OCI-LY7 (cell line): ENCODE results near the gene FADS3. TPM values are rescaled to one million over a fixed set of nuclear protein-coding genes. Genes with fewer than 3 reads are reported as not detected.

Experiments
- Bru-seq: library from RNA; stranded (reverse); fragments of 400-500 nt; gene quantifications from one replicate; lab custom pipeline; 2021; lab: Mats Ljungman, UMichigan
- BruChase-seq, 2 experiments: library from RNA; stranded (reverse); fragments of 400-500 nt; gene quantifications; one replicate each; lab custom pipeline; 2021; lab: Mats Ljungman, UMichigan
- BruUV-seq: library from RNA; stranded (reverse); fragments of 400-500 nt; replicated peaks from 2 replicates; lab custom pipeline; 2021; lab: Mats Ljungman, UMichigan
- CTCF ChIA-PET: fragments of 300-600 bp; sonication (Branson Sonifier 250); formaldehyde crosslinking; loops from one replicate; lab custom pipeline; 2022; ENCODE audit warnings: antibody characterized with exemption; ENCODE audit not compliant: unreplicated experiment; lab: Charles Lee
- POLR2A ChIA-PET: fragments of 300-600 bp; sonication (Branson Sonifier 250); formaldehyde crosslinking; loops from one replicate; lab custom pipeline; 2022; ENCODE audit warnings: antibody characterized with exemption; lab: Charles Lee
- DNase-seq: peaks from one replicate; pipeline ENCODE4 v3.0.0-alpha.2; 2015; ENCODE audit warnings: low spot score
- H2AFZ ChIP-seq: fragments of 200-600 bp; sonication (generic), shearing (Covaris generic); 2 replicates; pipeline ENCODE4 v1.6.1; 2014; ENCODE audit warnings: mild to moderate bottlenecking, antibody characterized with exemption, low read length, moderate library complexity
- H3K27ac ChIP-seq: fragments of 200-600 bp; sonication (generic); 2 replicates; pipeline ENCODE4 v1.5.1; 2014; ENCODE audit warnings: mixed run types, low read depth, mild to moderate bottlenecking, moderate library complexity, low read length, inconsistent platforms; ENCODE audit not compliant: poor library complexity, severe bottlenecking
- H3K36me3 ChIP-seq: fragments of 200-600 bp; sonication (generic); 2 replicates; pipeline ENCODE4 v1.6.1; 2014; ENCODE audit warnings: mild to moderate bottlenecking, antibody characterized with exemption, low read length, moderate library complexity, mixed read lengths; ENCODE audit not compliant: insufficient read depth
- H3K4me1 ChIP-seq: fragments of 200-600 bp; sonication (generic); 2 replicates; pipeline ENCODE4 v1.5.1; 2014; ENCODE audit warnings: mild to moderate bottlenecking, low read length; ENCODE audit not compliant: insufficient read depth, poor library complexity, severe bottlenecking
- H3K4me2 ChIP-seq: fragments of 200-600 bp; sonication (generic); 2 replicates; pipeline ENCODE4 v1.6.1; 2014; ENCODE audit warnings: mild to moderate bottlenecking, low read length
- H3K4me3 ChIP-seq: fragments of 200-600 bp; sonication (generic); 2 replicates; pipeline ENCODE4 v1.5.1; 2014; ENCODE audit warnings: mild to moderate bottlenecking, low read depth, low read length; ENCODE audit not compliant: poor library complexity, severe bottlenecking
- H3K79me2 ChIP-seq: fragments of 200-600 bp; sonication (generic); 2 replicates; pipeline ENCODE4 v1.6.1; 2016; ENCODE audit warnings: low read depth, mild to moderate bottlenecking, low read length, moderate library complexity, mixed read lengths; ENCODE audit not compliant: insufficient read depth
- H3K9me2 ChIP-seq: fragments of 200-600 bp; sonication (generic); 2 replicates; pipeline ENCODE4 v1.6.1; 2016; ENCODE audit warnings: mild to moderate bottlenecking, low read length, mixed read lengths; ENCODE audit not compliant: insufficient read depth
- H3K9me3 ChIP-seq: fragments of 200-600 bp; sonication (generic); 2 replicates; pipeline ENCODE4 v1.6.1; 2014; ENCODE audit warnings: mild to moderate bottlenecking, mixed run types, low read length, mixed read lengths
- H4K20me1 ChIP-seq: fragments of 200-600 bp; sonication (generic); 2 replicates; pipeline ENCODE4 v1.6.1; 2014; ENCODE audit warnings: mild to moderate bottlenecking, antibody characterized with exemption, low read length, moderate library complexity, mixed read lengths; ENCODE audit not compliant: insufficient read depth
- EZH2phosphoT487 ChIP-seq: fragments of 200-600 bp; sonication (generic); IDR thresholded peaks from 2 replicates; pipeline ENCODE4 v1.6.1; 2018; ENCODE audit warnings: low read depth, borderline replicate concordance, mild to moderate bottlenecking, mixed run types, antibody characterized with exemption, low read length, moderate library complexity, mixed read lengths
- intact Hi-C: fragments of 100-400 bp; cut with micrococcal nuclease; formaldehyde crosslinking; loops from one replicate; pipeline ENCODE4 v1.10.0; 2022; ENCODE audit not compliant: unreplicated experiment
- long read RNA-seq: library from polyadenylated mRNA; stranded (forward); transcript quantifications from one replicate; pipeline ENCODE4 v2.0.0, GENCODE V29; 2022
- total RNA-seq, 2 experiments: library from RNA; depleted of rRNA in 1 of 2; stranded (reverse); fragments of >200 nt in 1 of 2; shearing (Covaris generic) in 1 of 2; gene quantifications; 2 replicates each; pipeline ENCODE4 v1.2.3, GENCODE V29; 2014 to 2022
- TF ChIP-seq, protein P1 (sequence below): fragments of 200-600 bp; sonication (generic); conservative IDR thresholded peaks from 2 replicates; pipeline ENCODE4 v1.5.1; 2014; ENCODE audit warnings: mild to moderate bottlenecking, antibody characterized with exemption, low read length, moderate library complexity, mixed read lengths

FADS3 gene, protein sequence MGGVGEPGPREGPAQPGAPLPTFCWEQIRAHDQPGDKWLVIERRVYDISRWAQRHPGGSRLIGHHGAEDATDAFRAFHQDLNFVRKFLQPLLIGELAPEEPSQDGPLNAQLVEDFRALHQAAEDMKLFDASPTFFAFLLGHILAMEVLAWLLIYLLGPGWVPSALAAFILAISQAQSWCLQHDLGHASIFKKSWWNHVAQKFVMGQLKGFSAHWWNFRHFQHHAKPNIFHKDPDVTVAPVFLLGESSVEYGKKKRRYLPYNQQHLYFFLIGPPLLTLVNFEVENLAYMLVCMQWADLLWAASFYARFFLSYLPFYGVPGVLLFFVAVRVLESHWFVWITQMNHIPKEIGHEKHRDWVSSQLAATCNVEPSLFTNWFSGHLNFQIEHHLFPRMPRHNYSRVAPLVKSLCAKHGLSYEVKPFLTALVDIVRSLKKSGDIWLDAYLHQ
- total RNA-seq (2014; rRNA removed; shearing (Covaris generic)) (168 and 191 TPM in 2 replicates), total RNA-seq (2022) (103 and 143 TPM in 2 replicates), Bru-seq, nascent RNA (percentile 53 among the genes with signal in this experiment), BruChase-seq, experiment 1, labeled RNA remaining after a 6-hour chase (percentile 66 among the genes with signal in this experiment), BruChase-seq, experiment 2, labeled RNA remaining after a 2-hour chase (percentile 60 among the genes with signal in this experiment)
- long read RNA-seq, full-length matches to known transcripts = 48 of 323 reads
- long read RNA-seq, partial matches to known transcripts = 69 of 323 reads
- long read RNA-seq, other reads (novel, unspliced or antisense) = 206 of 323 reads

DNA sequence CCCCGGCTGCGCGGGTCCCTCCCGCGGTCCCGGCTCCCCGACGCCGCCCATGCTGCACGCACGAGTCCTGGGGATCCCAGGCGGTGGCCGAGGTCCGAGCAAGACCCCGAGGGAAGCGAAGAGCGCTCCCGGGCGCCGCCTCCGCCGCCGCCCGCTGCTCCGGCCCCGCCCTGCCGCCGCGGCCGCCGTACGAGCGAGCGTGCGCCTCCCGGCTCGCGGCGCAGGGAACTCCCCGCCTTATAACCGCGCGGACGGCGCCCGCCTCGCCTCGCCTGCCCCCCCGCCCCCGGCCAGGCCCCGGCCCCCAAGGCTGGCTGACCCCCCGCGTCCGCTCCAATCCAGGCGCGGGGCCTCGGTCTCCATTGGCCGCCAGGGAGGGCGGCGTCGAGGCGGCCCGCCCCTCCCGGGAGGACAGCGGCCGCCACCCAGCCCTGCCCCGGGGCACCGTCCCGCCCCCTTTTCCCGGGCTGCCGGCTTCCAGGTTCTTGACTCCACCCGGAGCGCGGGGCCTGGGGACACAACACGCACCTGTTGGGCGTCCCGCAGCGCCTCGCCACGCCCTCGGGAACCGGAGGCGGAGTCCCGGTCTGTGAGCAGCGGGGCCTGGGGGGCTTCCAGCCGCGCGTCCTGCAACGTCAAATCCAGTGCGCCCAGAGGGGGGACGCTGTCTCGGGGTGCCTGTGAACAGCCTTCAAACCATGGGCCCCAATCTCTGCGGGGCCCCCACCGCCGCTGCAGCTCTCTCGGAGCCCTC lies at the start of gene FADS3:
TSS of gene FADS3 (minus strand) at position 215 of the 754 bp plus-strand sequence. CDS start at position 51, 164 bp downstream.
- ChIA-PET CTCF (interaction anchor here (1.3 kb wide), 1 partner anchor 10 kb away, joined by 3 read pairs; no protein-coding TSS in a partner anchor), POLR2A (interaction anchor here (2.2 kb wide), 1 partner anchor 10 kb away, joined by 10 read pairs; no protein-coding TSS in a partner anchor)
- H2AFZ ChIP-seq = peak within 1 kb of the TSS; percentile 84
- no peak for TF ChIP-seq EZH2phosphoT487
- TF ChIP-seq, protein P1, sequence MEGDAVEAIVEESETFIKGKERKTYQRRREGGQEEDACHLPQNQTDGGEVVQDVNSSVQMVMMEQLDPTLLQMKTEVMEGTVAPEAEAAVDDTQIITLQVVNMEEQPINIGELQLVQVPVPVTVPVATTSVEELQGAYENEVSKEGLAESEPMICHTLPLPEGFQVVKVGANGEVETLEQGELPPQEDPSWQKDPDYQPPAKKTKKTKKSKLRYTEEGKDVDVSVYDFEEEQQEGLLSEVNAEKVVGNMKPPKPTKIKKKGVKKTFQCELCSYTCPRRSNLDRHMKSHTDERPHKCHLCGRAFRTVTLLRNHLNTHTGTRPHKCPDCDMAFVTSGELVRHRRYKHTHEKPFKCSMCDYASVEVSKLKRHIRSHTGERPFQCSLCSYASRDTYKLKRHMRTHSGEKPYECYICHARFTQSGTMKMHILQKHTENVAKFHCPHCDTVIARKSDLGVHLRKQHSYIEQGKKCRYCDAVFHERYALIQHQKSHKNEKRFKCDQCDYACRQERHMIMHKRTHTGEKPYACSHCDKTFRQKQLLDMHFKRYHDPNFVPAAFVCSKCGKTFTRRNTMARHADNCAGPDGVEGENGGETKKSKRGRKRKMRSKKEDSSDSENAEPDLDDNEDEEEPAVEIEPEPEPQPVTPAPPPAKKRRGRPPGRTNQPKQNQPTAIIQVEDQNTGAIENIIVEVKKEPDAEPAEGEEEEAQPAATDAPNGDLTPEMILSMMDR = peak; percentile 42; the same call in 1 of the 2 replicates
- H3K9me3 ChIP-seq = no peaks in the 10 kb centered on the region
- DNase-seq = peak; percentile 88
- intact Hi-C loops = loop anchor here (1.0 kb wide), 2 partner anchors 11 to 20 kb away; no protein-coding TSS in a partner anchor
- no peaks in the 10 kb centered on the region for H4K20me1 ChIP-seq
- no TSS peak for BruUV-seq
- no peaks in the 10 kb centered on the region; the same call in 1 of the 2 replicates for H3K36me3 ChIP-seq
- peak within 1 kb of the TSS; percentile 93 for H3K4me3 ChIP-seq
- H3K79me2 ChIP-seq = no peaks in the 10 kb centered on the region
- H3K4me1 ChIP-seq = peaks cover 30% of the 10 kb centered on the region
- peak within 1 kb of the TSS; percentile 78 for H3K4me2 ChIP-seq
- H3K9me2 ChIP-seq = no peaks in the 10 kb centered on the region
- H3K27ac ChIP-seq = peak within 1 kb of the TSS; percentile 77

DNA sequence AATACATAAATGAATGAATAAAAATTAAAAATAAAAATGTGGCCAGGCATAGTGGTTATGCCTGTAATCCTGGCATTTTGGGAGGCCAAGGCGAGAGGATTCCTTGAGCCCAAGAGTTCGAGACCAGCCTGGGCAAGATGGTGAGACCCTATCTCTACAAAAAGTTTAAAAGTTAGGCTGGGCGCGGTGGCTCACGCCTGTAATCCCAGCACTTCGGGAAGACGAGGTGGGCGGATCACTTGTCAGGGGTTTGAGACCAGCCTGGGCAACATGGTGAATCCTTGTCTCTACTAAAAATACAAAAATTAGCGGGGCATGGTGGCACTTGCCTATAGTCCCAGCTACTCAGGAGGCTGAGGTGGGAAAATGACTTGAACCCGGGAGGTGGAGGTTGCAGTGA lies 49.1 kb upstream of the FADS3 start:
- Histone ChIP-seq H3K9me2 (no peaks in the 10 kb centered on the region), H3K9me3 (0 out of 2 replicates have a peak, but pooled peaks cover 11% of the 10 kb centered on the region), H2AFZ (no peak overlapping the region), H3K4me1 (no peaks in the 10 kb centered on the region), H3K4me2 (no peak overlapping the region), H3K79me2 (no peaks in the 10 kb centered on the region), H3K36me3 (no peaks in the 10 kb centered on the region), H4K20me1 (no peaks in the 10 kb centered on the region), H3K4me3 (no peak overlapping the region), H3K27ac (no peak overlapping the region)
- ChIA-PET CTCF (no interaction called here), POLR2A (interaction anchor here (0.6 kb wide), 1 partner anchor 34 kb away, joined by 3 read pairs; no protein-coding TSS in a partner anchor)
- TF ChIP-seq, protein P1 = no peak
- no peak for TF ChIP-seq EZH2phosphoT487
- intact Hi-C loops = no loop called here
- no peak for DNase-seq
- BruUV-seq = no TSS peak
